IPS-15b (cell line): ENCODE measurements around the gene CBLB.

ENCODE experiments used
- H3K27me3 ChIP-seq: one replicate; pipeline ENCODE4 v1.6.1; 2013; ENCODE audit warnings: low read length; ENCODE audit not compliant: control insufficient read depth, insufficient read depth
- H3K36me3 ChIP-seq: one replicate; pipeline ENCODE4 v1.6.1; 2013; ENCODE audit warnings: low read length; ENCODE audit not compliant: control insufficient read depth, insufficient read depth
- H3K4me1 ChIP-seq: one replicate; pipeline ENCODE4 v1.6.1; 2013; ENCODE audit warnings: mild to moderate bottlenecking, low read length; ENCODE audit not compliant: control insufficient read depth, insufficient read depth
- H3K4me3 ChIP-seq: one replicate; pipeline ENCODE4 v1.5.1; 2013; ENCODE audit warnings: low read depth, low read length
- H3K9ac ChIP-seq: one replicate; pipeline ENCODE4 v1.6.1; 2013; ENCODE audit warnings: low read depth, mild to moderate bottlenecking, low read length
- H3K9me3 ChIP-seq: one replicate; pipeline ENCODE4 v1.6.1; 2013; ENCODE audit warnings: mild to moderate bottlenecking, low read length; ENCODE audit not compliant: control insufficient read depth, insufficient read depth

CBLB gene

GRCh38 chr3:105809208-105809888 lies 59.5 kb downstream of the CBLB start:
- H3K4me1 ChIP-seq = no peaks in the 10 kb centered on the region
- H3K9ac ChIP-seq = no peak overlapping the region
- no peaks in the 10 kb centered on the region for H3K9me3 ChIP-seq
- H3K36me3 ChIP-seq = no peaks in the 10 kb centered on the region
- H3K4me3 ChIP-seq = no peak overlapping the region
- no peaks in the 10 kb centered on the region for H3K27me3 ChIP-seq

GRCh38 chr3:105807701-105808100 lies 61.1 kb downstream of the CBLB start:
- Histone ChIP-seq H3K4me1 (peaks cover 3% of the 10 kb centered on the region), H3K9ac (no peak overlapping the region), H3K27me3 (no peaks in the 10 kb centered on the region), H3K4me3 (no peak overlapping the region), H3K36me3 (no peaks in the 10 kb centered on the region), H3K9me3 (no peaks in the 10 kb centered on the region)

- Histone ChIP-seq H3K9me3 (no peaks in the 10 kb centered on the region), H3K4me1 (peaks cover 3% of the 10 kb centered on the region), H3K4me3 (no peak overlapping the region), H3K9ac (no peak overlapping the region), H3K27me3 (no peaks in the 10 kb centered on the region), H3K36me3 (no peaks in the 10 kb centered on the region)
Observed at GRCh38 chr3:105807146-105807545, 61.7 kb downstream of the CBLB start.

- Histone ChIP-seq H3K27me3 (no peaks in the 10 kb centered on the region), H3K9me3 (no peaks in the 10 kb centered on the region), H3K4me1 (peaks cover 11% of the 10 kb centered on the region), H3K36me3 (no peaks in the 10 kb centered on the region), H3K4me3 (no peak overlapping the region), H3K9ac (no peak overlapping the region)
Observed at GRCh38 chr3:105806359-105806758, 62.5 kb downstream of the CBLB start.

- no peaks in the 10 kb centered on the region for H3K27me3 ChIP-seq
- no peak overlapping the region for H3K9ac ChIP-seq
- H3K4me1 ChIP-seq = peaks cover 11% of the 10 kb centered on the region
- H3K9me3 ChIP-seq = no peaks in the 10 kb centered on the region
- H3K4me3 ChIP-seq = no peak overlapping the region
- H3K36me3 ChIP-seq = no peaks in the 10 kb centered on the region
Observed at GRCh38 chr3:105805404-105805803, 63.4 kb downstream of the CBLB start.

- Histone ChIP-seq H3K9ac (no peak overlapping the region), H3K4me3 (no peak overlapping the region), H3K27me3 (no peaks in the 10 kb centered on the region), H3K4me1 (peaks cover 22% of the 10 kb centered on the region), H3K36me3 (no peaks in the 10 kb centered on the region), H3K9me3 (no peaks in the 10 kb centered on the region)
Observed at GRCh38 chr3:105802118-105802706, 66.6 kb downstream of the CBLB start.

GRCh38 chr3:105801397-105801796 lies 67.4 kb downstream of the CBLB start:
- Histone ChIP-seq H3K9me3 (no peaks in the 10 kb centered on the region), H3K9ac (no peak overlapping the region), H3K27me3 (no peaks in the 10 kb centered on the region), H3K4me1 (peaks cover 22% of the 10 kb centered on the region), H3K4me3 (no peak overlapping the region), H3K36me3 (no peaks in the 10 kb centered on the region)

GRCh38 chr3:105800320-105800719 lies 68.5 kb downstream of the CBLB start:
- Histone ChIP-seq H3K4me3 (no peak overlapping the region), H3K9ac (no peak overlapping the region), H3K27me3 (no peaks in the 10 kb centered on the region), H3K4me1 (peaks cover 22% of the 10 kb centered on the region), H3K36me3 (no peaks in the 10 kb centered on the region), H3K9me3 (no peaks in the 10 kb centered on the region)

- Histone ChIP-seq H3K27me3 (no peaks in the 10 kb centered on the region), H3K9me3 (no peaks in the 10 kb centered on the region), H3K9ac (no peak overlapping the region), H3K4me1 (peaks cover 22% of the 10 kb centered on the region), H3K36me3 (no peaks in the 10 kb centered on the region), H3K4me3 (no peak overlapping the region)
Observed at GRCh38 chr3:105799286-105799685, 69.5 kb downstream of the CBLB start.

GRCh38 chr3:105798381-105798934 lies 70.4 kb downstream of the CBLB start:
- peaks cover 22% of the 10 kb centered on the region for H3K4me1 ChIP-seq
- no peaks in the 10 kb centered on the region for H3K9me3 ChIP-seq
- H3K27me3 ChIP-seq = no peaks in the 10 kb centered on the region
- H3K4me3 ChIP-seq = no peak overlapping the region
- H3K36me3 ChIP-seq = no peaks in the 10 kb centered on the region
- no peak overlapping the region for H3K9ac ChIP-seq

GRCh38 chr3:105793040-105793439 lies 75.8 kb downstream of the CBLB start:
- no peak overlapping the region for H3K9ac ChIP-seq
- H3K27me3 ChIP-seq = no peaks in the 10 kb centered on the region
- peaks cover 5% of the 10 kb centered on the region for H3K4me1 ChIP-seq
- no peak overlapping the region for H3K4me3 ChIP-seq
- no peaks in the 10 kb centered on the region for H3K9me3 ChIP-seq
- no peaks in the 10 kb centered on the region for H3K36me3 ChIP-seq
